Heart right ventricle (tissue), 16 donors: Measurements from ENCODE around the gene PBX4. TPM values are rescaled to one million over a fixed set of nuclear protein-coding genes. Genes with fewer than 3 reads are reported as not detected.
A peak's percentile ranks its signal among the peaks of the same experiment; 100 is the strongest.

ENCODE experiments used
- ATAC-seq, 8 donors: fragments of 200-7000 bp; cut with Tn5 transposase; one replicate each; pipeline ENCODE4 v1.9.1; 2020; ENCODE audit warnings: mild to moderate bottlenecking in 8 of 8, moderate library complexity in 8 of 8, moderate number of reproducible peaks in 1 of 8
- DNase-seq, 2 donors: peaks; one replicate each; pipeline ENCODE4 v3.0.0-alpha.2; 2020
- H3K27ac ChIP-seq, 10 donors: fragments of 200-600 bp; sonication (generic) in 2 of 10; one replicate each; pipeline versions ENCODE4 v1.5.0 to v1.8.0; 2020 to 2022; ENCODE audit warnings: mild to moderate bottlenecking in 3 of 10
- H3K27me3 ChIP-seq, 7 donors: fragments of 200-600 bp; one replicate each; pipeline ENCODE4 v1.8.0; 2021 to 2022; ENCODE audit warnings: mild to moderate bottlenecking in 2 of 7
- H3K36me3 ChIP-seq, 9 donors: fragments of 200-600 bp; sonication (generic) in 1 of 9; one replicate each; pipeline versions ENCODE4 v1.5.0 to v1.8.0; 2020 to 2022; ENCODE audit warnings: mild to moderate bottlenecking in 2 of 9
- H3K4me1 ChIP-seq, 9 donors: fragments of 200-600 bp; sonication (generic) in 1 of 9; one replicate each; pipeline versions ENCODE4 v1.5.0 to v1.8.0; 2020 to 2022; ENCODE audit warnings: mild to moderate bottlenecking in 4 of 9
- H3K4me3 ChIP-seq, 10 donors: fragments of 200-600 bp; sonication (generic) in 2 of 10; one replicate each; pipeline versions ENCODE4 v1.5.0 to v1.8.0; 2020 to 2022; ENCODE audit warnings: mild to moderate bottlenecking in 7 of 10, moderate library complexity in 2 of 10
- H3K9me3 ChIP-seq, 11 donors: fragments of 200-600 bp in 10 of 11; sonication (generic) in 2 of 11; one replicate each; pipeline versions ENCODE4 v1.5.0 to v1.8.0; 2013 to 2022; ENCODE audit warnings: mild to moderate bottlenecking in 2 of 11, control low read depth in 1 of 11, moderate library complexity in 1 of 11
- WGBS, 2 donors: extraction: QIAGEN DNeasy Blood & Tissue Kit; methylation state at CpG; one replicate each; pipeline ENCODE4 v1.1.7; 2013; ENCODE audit warnings: inconsistent platforms in 1 of 2; 5-methylcytosine and 5-hydroxymethylcytosine counted together
- intact Hi-C, 10 donors: fragments of 100-400 bp; cut with DNase I; formaldehyde crosslinking; loops; one replicate each; pipeline versions ENCODE4 v1.11.1 to v1.14.2; 2022
- polyA plus RNA-seq, 2 donors: library from polyadenylated mRNA; stranded (reverse); fragments of 200-250 nt; gene quantifications; one replicate each; pipeline ENCODE4 v1.2.3, GENCODE V29; 2013
- total RNA-seq, 10 donors: library from RNA; stranded (reverse); fragmentation: NEBNext Ultra II Directional in 3 of 10; extraction: Animal tissue kit (Norgen Biotek cat#: 25700) in 3 of 10; gene quantifications; one replicate each; pipeline versions ENCODE4 v1.2.1 to v1.2.4, GENCODE V29; 2021 to 2023
- TF ChIP-seq, protein P1 (sequence below), 9 donors: fragments of 200-600 bp; sonication (generic) in 2 of 9; IDR thresholded peaks; one replicate each; pipeline versions ENCODE4 v1.5.0 to v1.8.0; 2021 to 2022; ENCODE audit warnings: antibody characterized with exemption in 9 of 9, mild to moderate bottlenecking in 5 of 9, moderate library complexity in 1 of 9
- donor health status: Arrhythmogenic right ventricular cardiomyopathy.
- donor health status: ischemic (EF 13 %, LVEDD 7.1; RV severe dilation, severe dysfunction).
- donor health status: healthy with polysubstance abuse.
- donor health status: DM: no; HTN: yes; CAD: no.
- donor health status: DM: no; HTN: no; CAD: no.
- donor health status: ischemic (EF 25% LVEDD 6.9; RV normal size, moderate dysfunction).
- donor health status: ischemic (EF 25% LVEDD 5.7; RV mildly dilated, moderate dysfunction).
- donor health status: healthy.
- donor health status: DM: yes; HTN: yes; CAD: no.
- donor health status: Ischemic cardiomyopathy.
- donor health status: ischemic (EF 35%, LVEDD 5.7; RV mildly dilated, moderate dysfunction).
- donor health status: nonischemic (EF 11% LVEDD 7.7; RV severe dilation, severe dysfunction).
- donor health status: DM: yes; HTN: yes; CAD: no.
- donor health status: PGD.
- donor health status: ischemic (EF 29% LVEDD 5.4; RV normal size, mild dysfunction).
- donor health status: nonischemic (EF 23%, LVEDD 6.1; RV moderate dilation, normal function).

Gene PBX4
- total and polyA plus RNA-seq, 12 donors, result 0.06 to 1.2 (median 0.36) TPM; not detected in 7

DNA sequence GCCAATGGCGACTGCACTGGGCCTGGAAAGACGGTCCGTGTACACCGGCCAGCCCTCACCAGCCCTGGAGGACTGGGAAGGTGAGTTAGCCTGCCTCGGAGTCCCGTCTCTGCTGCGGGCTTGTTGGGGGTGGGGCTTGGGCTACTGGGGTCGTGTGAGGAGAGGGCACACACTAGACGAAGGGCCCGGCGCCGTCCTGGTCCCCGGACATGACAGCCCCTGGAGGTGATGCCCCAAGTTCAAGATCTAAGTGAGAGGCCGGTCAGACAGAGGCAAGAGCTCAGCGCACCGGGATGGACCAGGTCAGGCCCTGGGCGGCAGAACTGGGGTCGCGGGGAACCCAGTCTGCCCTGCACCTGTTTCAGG, 78.8 kb downstream of the PBX4 start:
- DNase-seq (no peak), ATAC-seq (no peak)
- H3K4me3 ChIP-seq, result no peak overlapping the region
- H3K4me1 ChIP-seq, result peaks cover 9 to 35% (median 26%) of the 10 kb centered on the region in 9 donors
- no peak overlapping the region for H3K27ac ChIP-seq
- TF ChIP-seq, protein P1, sequence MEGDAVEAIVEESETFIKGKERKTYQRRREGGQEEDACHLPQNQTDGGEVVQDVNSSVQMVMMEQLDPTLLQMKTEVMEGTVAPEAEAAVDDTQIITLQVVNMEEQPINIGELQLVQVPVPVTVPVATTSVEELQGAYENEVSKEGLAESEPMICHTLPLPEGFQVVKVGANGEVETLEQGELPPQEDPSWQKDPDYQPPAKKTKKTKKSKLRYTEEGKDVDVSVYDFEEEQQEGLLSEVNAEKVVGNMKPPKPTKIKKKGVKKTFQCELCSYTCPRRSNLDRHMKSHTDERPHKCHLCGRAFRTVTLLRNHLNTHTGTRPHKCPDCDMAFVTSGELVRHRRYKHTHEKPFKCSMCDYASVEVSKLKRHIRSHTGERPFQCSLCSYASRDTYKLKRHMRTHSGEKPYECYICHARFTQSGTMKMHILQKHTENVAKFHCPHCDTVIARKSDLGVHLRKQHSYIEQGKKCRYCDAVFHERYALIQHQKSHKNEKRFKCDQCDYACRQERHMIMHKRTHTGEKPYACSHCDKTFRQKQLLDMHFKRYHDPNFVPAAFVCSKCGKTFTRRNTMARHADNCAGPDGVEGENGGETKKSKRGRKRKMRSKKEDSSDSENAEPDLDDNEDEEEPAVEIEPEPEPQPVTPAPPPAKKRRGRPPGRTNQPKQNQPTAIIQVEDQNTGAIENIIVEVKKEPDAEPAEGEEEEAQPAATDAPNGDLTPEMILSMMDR (IDR thresholded peaks at IDR 0.05), result no peak
- intact Hi-C loops, result loop anchor here in 4 of 10 donors (10.0 kb wide), 3 partner anchors 395 to 425 kb away; no protein-coding TSS in a partner anchor
- no peaks in the 10 kb centered on the region for H3K9me3 ChIP-seq
- 35 to 42% methylated on average over 19 of the region's 19 CpGs for WGBS, 2 donors
- H3K36me3 ChIP-seq, result no peaks in the 10 kb centered on the region
- H3K27me3 ChIP-seq, result peaks cover 4 to 70% (median 66%) of the 10 kb centered on the region in 7 donors

GRCh38 chr19:19538785-19539166, 79.7 kb downstream of the PBX4 start:
- Histone ChIP-seq H3K27me3 (peaks cover 4 to 70% (median 58%) of the 10 kb centered on the region in 7 donors), H3K4me3 (peak overlapping the region in 3 of 10 donors; percentile 28 to 43 (median 32)), H3K9me3 (no peaks in the 10 kb centered on the region), H3K4me1 (peaks cover 9 to 35% (median 26%) of the 10 kb centered on the region in 9 donors), H3K36me3 (no peaks in the 10 kb centered on the region), H3K27ac (no peak overlapping the region)
- TF ChIP-seq, protein P1 (IDR thresholded peaks at IDR 0.05), result no peak
- intact Hi-C loops, result loop anchor here in 4 of 10 donors (10.0 kb wide), 3 partner anchors 396 to 426 kb away; no protein-coding TSS in a partner anchor
- ATAC-seq (no peak), DNase-seq (no peak)
- 24 to 42% methylated on average over 7 of the region's 7 CpGs for WGBS, 2 donors

- intact Hi-C loops, result loop anchor here in 4 of 10 donors (10.0 kb wide), 3 partner anchors 397 to 427 kb away; no protein-coding TSS in a partner anchor
- 3% methylated on average over 45 to 56 of the region's 56 CpGs for WGBS, 2 donors
- H3K27me3 ChIP-seq, result peaks cover 4 to 64% (median 53%) of the 10 kb centered on the region in 7 donors
Observed at GRCh38 chr19:19538061-19538784, 80.3 kb downstream of the PBX4 start, which contains the start of gene CILP2. CILP2 (plus strand) TSS chr19:19538265; CDS start chr19:19538350, 85 bp downstream.

More at GRCh38 chr19:19538061-19538784, 80.3 kb downstream of the PBX4 start, which contains the start of gene CILP2:
- Histone ChIP-seq H3K27ac (no peak within 1 kb of the TSS), H3K9me3 (no peaks in the 10 kb centered on the region), H3K36me3 (no peaks in the 10 kb centered on the region), H3K4me3 (peak within 1 kb of the TSS in 9 of 10 donors; percentile 19 to 47 (median 36)), H3K4me1 (peaks cover 9 to 35% (median 26%) of the 10 kb centered on the region in 9 donors)
- peak in 1 of 2 donors; percentile 48 for DNase-seq
- peak in 7 of 8 donors; percentile 14 to 48 (median 27) for ATAC-seq
- TF ChIP-seq, protein P1 (IDR thresholded peaks at IDR 0.05), result no peak
